Measurements from ENCODE around the gene DUSP28.

DNA sequence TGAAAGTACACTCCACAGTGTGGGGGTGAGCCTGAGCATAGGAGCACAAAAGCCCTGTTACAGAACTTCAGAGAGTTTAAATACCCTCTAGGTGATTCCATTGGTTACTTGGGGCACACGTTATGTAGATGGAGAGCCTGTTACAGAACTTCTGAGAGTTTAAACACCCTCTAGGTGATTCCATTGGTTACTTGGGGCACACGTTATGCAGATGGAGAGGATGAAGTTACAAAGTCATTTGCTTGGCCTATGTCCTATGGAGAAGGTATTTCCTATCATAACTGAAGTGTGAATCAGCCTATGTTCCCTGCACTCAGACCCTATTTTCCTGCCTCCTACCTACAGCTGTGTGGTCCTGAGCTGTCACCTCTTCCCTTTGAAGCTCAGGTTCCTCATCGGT, 22.6 kb downstream of the DUSP28 start:
- TF ChIP-seq ZNF232 (CRISPR knock-in tag; IDR thresholded peaks at IDR 0.05) (no peak), ELF4 (CRISPR knock-in tag; IDR thresholded peaks at IDR 0.05; ENCODE audit: low read depth) (no peak), SP1 (CRISPR knock-in tag; conservative IDR thresholded peaks at IDR 0.05) (no peak), FOXJ3 (CRISPR knock-in tag; IDR thresholded peaks at IDR 0.05; ENCODE audit: borderline replicate concordance) (no peak), RELA (CRISPR knock-in tag; IDR thresholded peaks at IDR 0.05; ENCODE audit: borderline replicate concordance) (no peak), GRHL2 (CRISPR knock-in tag; IDR thresholded peaks at IDR 0.05; ENCODE audit: insufficient replicate concordance, severe bottlenecking) (no peak), TCF7 (CRISPR knock-in tag; IDR thresholded peaks at IDR 0.05; ENCODE audit: low read depth) (no peak)
- TF ChIP-seq, protein P1, sequence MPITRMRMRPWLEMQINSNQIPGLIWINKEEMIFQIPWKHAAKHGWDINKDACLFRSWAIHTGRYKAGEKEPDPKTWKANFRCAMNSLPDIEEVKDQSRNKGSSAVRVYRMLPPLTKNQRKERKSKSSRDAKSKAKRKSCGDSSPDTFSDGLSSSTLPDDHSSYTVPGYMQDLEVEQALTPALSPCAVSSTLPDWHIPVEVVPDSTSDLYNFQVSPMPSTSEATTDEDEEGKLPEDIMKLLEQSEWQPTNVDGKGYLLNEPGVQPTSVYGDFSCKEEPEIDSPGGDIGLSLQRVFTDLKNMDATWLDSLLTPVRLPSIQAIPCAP (CRISPR knock-in tag; IDR thresholded peaks at IDR 0.05): no peak
- TF ChIP-seq, protein P2, sequence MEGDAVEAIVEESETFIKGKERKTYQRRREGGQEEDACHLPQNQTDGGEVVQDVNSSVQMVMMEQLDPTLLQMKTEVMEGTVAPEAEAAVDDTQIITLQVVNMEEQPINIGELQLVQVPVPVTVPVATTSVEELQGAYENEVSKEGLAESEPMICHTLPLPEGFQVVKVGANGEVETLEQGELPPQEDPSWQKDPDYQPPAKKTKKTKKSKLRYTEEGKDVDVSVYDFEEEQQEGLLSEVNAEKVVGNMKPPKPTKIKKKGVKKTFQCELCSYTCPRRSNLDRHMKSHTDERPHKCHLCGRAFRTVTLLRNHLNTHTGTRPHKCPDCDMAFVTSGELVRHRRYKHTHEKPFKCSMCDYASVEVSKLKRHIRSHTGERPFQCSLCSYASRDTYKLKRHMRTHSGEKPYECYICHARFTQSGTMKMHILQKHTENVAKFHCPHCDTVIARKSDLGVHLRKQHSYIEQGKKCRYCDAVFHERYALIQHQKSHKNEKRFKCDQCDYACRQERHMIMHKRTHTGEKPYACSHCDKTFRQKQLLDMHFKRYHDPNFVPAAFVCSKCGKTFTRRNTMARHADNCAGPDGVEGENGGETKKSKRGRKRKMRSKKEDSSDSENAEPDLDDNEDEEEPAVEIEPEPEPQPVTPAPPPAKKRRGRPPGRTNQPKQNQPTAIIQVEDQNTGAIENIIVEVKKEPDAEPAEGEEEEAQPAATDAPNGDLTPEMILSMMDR (IDR thresholded peaks at IDR 0.05): no peak
- TF ChIP-seq, protein P3, sequence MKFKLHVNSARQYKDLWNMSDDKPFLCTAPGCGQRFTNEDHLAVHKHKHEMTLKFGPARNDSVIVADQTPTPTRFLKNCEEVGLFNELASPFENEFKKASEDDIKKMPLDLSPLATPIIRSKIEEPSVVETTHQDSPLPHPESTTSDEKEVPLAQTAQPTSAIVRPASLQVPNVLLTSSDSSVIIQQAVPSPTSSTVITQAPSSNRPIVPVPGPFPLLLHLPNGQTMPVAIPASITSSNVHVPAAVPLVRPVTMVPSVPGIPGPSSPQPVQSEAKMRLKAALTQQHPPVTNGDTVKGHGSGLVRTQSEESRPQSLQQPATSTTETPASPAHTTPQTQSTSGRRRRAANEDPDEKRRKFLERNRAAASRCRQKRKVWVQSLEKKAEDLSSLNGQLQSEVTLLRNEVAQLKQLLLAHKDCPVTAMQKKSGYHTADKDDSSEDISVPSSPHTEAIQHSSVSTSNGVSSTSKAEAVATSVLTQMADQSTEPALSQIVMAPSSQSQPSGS (CRISPR knock-in tag; IDR thresholded peaks at IDR 0.05; ENCODE audit: borderline replicate concordance, low read depth): no peak
- TF ChIP-seq, protein P4, sequence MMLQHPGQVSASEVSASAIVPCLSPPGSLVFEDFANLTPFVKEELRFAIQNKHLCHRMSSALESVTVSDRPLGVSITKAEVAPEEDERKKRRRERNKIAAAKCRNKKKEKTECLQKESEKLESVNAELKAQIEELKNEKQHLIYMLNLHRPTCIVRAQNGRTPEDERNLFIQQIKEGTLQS (CRISPR knock-in tag; conservative IDR thresholded peaks at IDR 0.05): no peak
- TF ChIP-seq, protein P5, sequence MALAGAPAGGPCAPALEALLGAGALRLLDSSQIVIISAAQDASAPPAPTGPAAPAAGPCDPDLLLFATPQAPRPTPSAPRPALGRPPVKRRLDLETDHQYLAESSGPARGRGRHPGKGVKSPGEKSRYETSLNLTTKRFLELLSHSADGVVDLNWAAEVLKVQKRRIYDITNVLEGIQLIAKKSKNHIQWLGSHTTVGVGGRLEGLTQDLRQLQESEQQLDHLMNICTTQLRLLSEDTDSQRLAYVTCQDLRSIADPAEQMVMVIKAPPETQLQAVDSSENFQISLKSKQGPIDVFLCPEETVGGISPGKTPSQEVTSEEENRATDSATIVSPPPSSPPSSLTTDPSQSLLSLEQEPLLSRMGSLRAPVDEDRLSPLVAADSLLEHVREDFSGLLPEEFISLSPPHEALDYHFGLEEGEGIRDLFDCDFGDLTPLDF (CRISPR knock-in tag; IDR thresholded peaks at IDR 0.05): no peak

Measured in WTC11 (cell line).